Left ventricle myocardium inferior (tissue), 1 donor: ENCODE data around the gene THSD7A. TPM values are rescaled to one million over a fixed set of nuclear protein-coding genes. Genes with fewer than 3 reads are reported as not detected.

ENCODE experiments used
- DNase-seq: peaks from one replicate; pipeline ENCODE4 v3.0.0-alpha.2; 2020
- H3K27ac ChIP-seq: fragments of 200-600 bp; replicated peaks from 2 replicates; pipeline ENCODE4 v1.8.0; 2021
- H3K27me3 ChIP-seq: fragments of 200-600 bp; 2 replicates; pipeline ENCODE4 v1.8.0; 2021; ENCODE audit warnings: low read depth
- H3K36me3 ChIP-seq: fragments of 200-600 bp; 2 replicates; pipeline ENCODE4 v1.8.0; 2021
- H3K4me1 ChIP-seq: fragments of 200-600 bp; 2 replicates; pipeline ENCODE4 v1.8.0; 2021
- H3K4me3 ChIP-seq: fragments of 200-600 bp; 2 replicates; pipeline ENCODE4 v1.8.0; 2021; ENCODE audit warnings: mild to moderate bottlenecking, moderate library complexity
- H3K9me3 ChIP-seq: fragments of 200-600 bp; replicated peaks from 2 replicates; pipeline ENCODE4 v1.8.0; 2021
- CTCF ChIP-seq: fragments of 200-600 bp; IDR thresholded peaks from 2 replicates; pipeline ENCODE4 v1.8.0; 2021; ENCODE audit warnings: antibody characterized with exemption, mild to moderate bottlenecking, borderline replicate concordance
- intact Hi-C: fragments of 100-400 bp; cut with micrococcal nuclease; formaldehyde crosslinking; loops from one replicate; pipeline ENCODE4 v1.11.0; 2022
- total RNA-seq: library from RNA; stranded (reverse); fragmentation: NEBNext Ultra II Directional; extraction: Animal tissue kit (Norgen Biotek cat#: 25700); gene quantifications from one replicate; pipeline ENCODE4 v1.2.1, GENCODE V29; 2021
- donor health status: DM: no; HTN: yes; CAD: no; lungs with severe emphysema.

Gene THSD7A
- total RNA-seq, 1 donor from 2014 or later = 1.6 TPM

GRCh38 chr7:11810043-11810625 lies 21.9 kb downstream of the THSD7A start:
- Histone ChIP-seq H3K4me1 (no peaks in the 10 kb centered on the region), H3K4me3 (no peak overlapping the region), H3K9me3 (no peaks in the 10 kb centered on the region), H3K36me3 (no peaks in the 10 kb centered on the region), H3K27ac (no peak overlapping the region), H3K27me3 (no peaks in the 10 kb centered on the region)
- intact Hi-C loops = no loop called here
- no peak for DNase-seq
- no peak for TF ChIP-seq CTCF

- no peak for DNase-seq
- Histone ChIP-seq H3K36me3 (no peaks in the 10 kb centered on the region), H3K27me3 (no peaks in the 10 kb centered on the region), H3K9me3 (no peaks in the 10 kb centered on the region), H3K27ac (no peak overlapping the region), H3K4me1 (no peaks in the 10 kb centered on the region), H3K4me3 (no peak overlapping the region)
- intact Hi-C loops = no loop called here
- no peak for TF ChIP-seq CTCF
These were observed 25.0 kb downstream of the THSD7A start for GRCh38 chr7:11807000-11807399.

GRCh38 chr7:11804621-11805020 lies 27.4 kb downstream of the THSD7A start:
- Histone ChIP-seq H3K4me1 (no peaks in the 10 kb centered on the region), H3K27me3 (no peaks in the 10 kb centered on the region), H3K36me3 (no peaks in the 10 kb centered on the region), H3K9me3 (no peaks in the 10 kb centered on the region), H3K27ac (no peak overlapping the region), H3K4me3 (no peak overlapping the region)
- TF ChIP-seq CTCF = no peak
- intact Hi-C loops = no loop called here
- DNase-seq = no peak

GRCh38 chr7:11795231-11795630 lies 36.8 kb downstream of the THSD7A start:
- DNase-seq = no peak
- Histone ChIP-seq H3K27me3 (no peaks in the 10 kb centered on the region), H3K4me1 (no peaks in the 10 kb centered on the region), H3K9me3 (no peaks in the 10 kb centered on the region), H3K36me3 (no peaks in the 10 kb centered on the region), H3K27ac (no peak overlapping the region), H3K4me3 (no peak overlapping the region)
- TF ChIP-seq CTCF = no peak
- intact Hi-C loops = no loop called here

GRCh38 chr7:11792166-11792565 lies 39.8 kb downstream of the THSD7A start:
- Histone ChIP-seq H3K27me3 (no peaks in the 10 kb centered on the region), H3K9me3 (no peaks in the 10 kb centered on the region), H3K4me1 (no peaks in the 10 kb centered on the region), H3K36me3 (no peaks in the 10 kb centered on the region), H3K4me3 (no peak overlapping the region), H3K27ac (no peak overlapping the region)
- DNase-seq = no peak
- no peak for TF ChIP-seq CTCF
- intact Hi-C loops = no loop called here
